ENCODE measurements around the gene ANGPTL2. TPM values are rescaled to one million over a fixed set of nuclear protein-coding genes. Genes with fewer than 3 reads are reported as not detected.
A peak's percentile ranks its signal among the peaks of the same experiment; 100 is the strongest.

ANGPTL2 gene
- total RNA-seq, 1 donor from 2014 or later = 34.8 TPM

GRCh38 chr9:127058645-127059021 is 63.8 kb downstream of the ANGPTL2 start:
- peaks cover 3% of the 10 kb centered on the region for H3K36me3 Mint-ChIP-seq (ENCODE audit: unreplicated experiment)
- DNase-seq (ENCODE audit: extremely low spot score, unreplicated experiment) = no peak

GRCh38 chr9:127058011-127058644 is 64.3 kb downstream of the ANGPTL2 start:
- H3K4me3 Mint-ChIP-seq (ENCODE audit: unreplicated experiment) = no peak overlapping the region
- peak; percentile 66 for DNase-seq (ENCODE audit: extremely low spot score, unreplicated experiment)
- peaks cover 2% of the 10 kb centered on the region for H3K4me1 Mint-ChIP-seq (ENCODE audit: unreplicated experiment)
- H3K9me3 Mint-ChIP-seq (ENCODE audit: unreplicated experiment) = no peaks in the 10 kb centered on the region
- no peak overlapping the region for H3K27ac Mint-ChIP-seq (ENCODE audit: unreplicated experiment)
- peaks cover 3% of the 10 kb centered on the region for H3K36me3 Mint-ChIP-seq (ENCODE audit: unreplicated experiment)
- TF ChIP-seq CTCF (IDR thresholded peaks at IDR 0.05) = no peak
- H3K27me3 Mint-ChIP-seq (ENCODE audit: unreplicated experiment) = no peaks in the 10 kb centered on the region

More at GRCh38 chr9:127058645-127059021, 63.8 kb downstream of the ANGPTL2 start:
- peaks cover 2% of the 10 kb centered on the region for H3K4me1 Mint-ChIP-seq (ENCODE audit: unreplicated experiment)
- H3K9me3 Mint-ChIP-seq (ENCODE audit: unreplicated experiment) = no peaks in the 10 kb centered on the region
- H3K27me3 Mint-ChIP-seq (ENCODE audit: unreplicated experiment) = no peaks in the 10 kb centered on the region
- no peak overlapping the region for H3K27ac Mint-ChIP-seq (ENCODE audit: unreplicated experiment)
- H3K4me3 Mint-ChIP-seq (ENCODE audit: unreplicated experiment) = no peak overlapping the region
- TF ChIP-seq CTCF (IDR thresholded peaks at IDR 0.05) = no peak

GRCh38 chr9:127056446-127056845 is 66.0 kb downstream of the ANGPTL2 start:
- no peak overlapping the region for H3K4me3 Mint-ChIP-seq (ENCODE audit: unreplicated experiment)
- H3K4me1 Mint-ChIP-seq (ENCODE audit: unreplicated experiment) = peaks cover 2% of the 10 kb centered on the region
- peaks cover 3% of the 10 kb centered on the region for H3K36me3 Mint-ChIP-seq (ENCODE audit: unreplicated experiment)
- no peaks in the 10 kb centered on the region for H3K9me3 Mint-ChIP-seq (ENCODE audit: unreplicated experiment)
- H3K27me3 Mint-ChIP-seq (ENCODE audit: unreplicated experiment) = no peaks in the 10 kb centered on the region
- DNase-seq (ENCODE audit: extremely low spot score, unreplicated experiment) = peak; percentile 51
- H3K27ac Mint-ChIP-seq (ENCODE audit: unreplicated experiment) = no peak overlapping the region
- no peak for TF ChIP-seq CTCF (IDR thresholded peaks at IDR 0.05)

- H3K36me3 Mint-ChIP-seq (ENCODE audit: unreplicated experiment) = peaks cover 3% of the 10 kb centered on the region
- H3K27me3 Mint-ChIP-seq (ENCODE audit: unreplicated experiment) = no peaks in the 10 kb centered on the region
- peak; percentile 42 for DNase-seq (ENCODE audit: extremely low spot score, unreplicated experiment)
- H3K4me3 Mint-ChIP-seq (ENCODE audit: unreplicated experiment) = no peak overlapping the region
- TF ChIP-seq CTCF (IDR thresholded peaks at IDR 0.05) = no peak
- no peak overlapping the region for H3K27ac Mint-ChIP-seq (ENCODE audit: unreplicated experiment)
- no peaks in the 10 kb centered on the region for H3K9me3 Mint-ChIP-seq (ENCODE audit: unreplicated experiment)
- peaks cover 2% of the 10 kb centered on the region for H3K4me1 Mint-ChIP-seq (ENCODE audit: unreplicated experiment)
Measured at GRCh38 chr9:127055745-127056402, 66.6 kb downstream of the ANGPTL2 start.

- Mint-ChIP-seq H3K9me3 (ENCODE audit: unreplicated experiment) (no peaks in the 10 kb centered on the region), H3K27ac (ENCODE audit: unreplicated experiment) (no peak overlapping the region), H3K4me3 (ENCODE audit: unreplicated experiment) (no peak overlapping the region), H3K27me3 (ENCODE audit: unreplicated experiment) (no peaks in the 10 kb centered on the region), H3K36me3 (ENCODE audit: unreplicated experiment) (peaks cover 3% of the 10 kb centered on the region), H3K4me1 (ENCODE audit: unreplicated experiment) (peaks cover 7% of the 10 kb centered on the region)
- TF ChIP-seq CTCF (IDR thresholded peaks at IDR 0.05) = no peak
- DNase-seq (ENCODE audit: extremely low spot score, unreplicated experiment) = peak; percentile 49
Measured at GRCh38 chr9:127053960-127054359, 68.5 kb downstream of the ANGPTL2 start.
